Measurements from ENCODE around the gene MT1B. TPM values are rescaled to one million over a fixed set of nuclear protein-coding genes. Genes with fewer than 3 reads are reported as not detected.

MT1B gene
- total and polyA plus RNA-seq, 2 of the 4 experiments (the other 2 are of a cell fraction), result not detected

GRCh38 chr16:56684926-56685590 lies 33.4 kb downstream of the MT1B start:
- DNase-seq, result no peak
- no peak overlapping the region for H3K9ac ChIP-seq (ENCODE audit: low read depth, low read length)
- no peak overlapping the region for H2AFZ ChIP-seq (replicated peaks; ENCODE audit: low read length, poor library complexity)
- H2BK20ac ChIP-seq (ENCODE audit: low read depth, low read length), result no peak overlapping the region
- H3K27ac ChIP-seq (ENCODE audit: insufficient read depth, low read length), result no peak overlapping the region
- H3K79me1 ChIP-seq (ENCODE audit: low read depth in 1 of 2, low read length in 2 of 2), result peaks cover 3% of the 10 kb centered on the region in 2 experiments; a peak in 1 of 4 replicates
- H3K9me1 ChIP-seq (ENCODE audit: insufficient read depth, low read length), result no peaks in the 10 kb centered on the region; the same call in 1 of the 2 replicates
- POLR2A ChIA-PET (ENCODE audit: unreplicated experiment), result no interaction called here
- H4K20me1 ChIP-seq (ENCODE audit: insufficient read depth, low read length), result no peaks in the 10 kb centered on the region
- CTCF ChIA-PET, result no interaction called here
- H3K14ac ChIP-seq (replicated peaks; ENCODE audit: low read depth, low read length), result no peak overlapping the region
- in situ Hi-C loops (cut with MboI; ENCODE audit: low sequenced_read_pairs) (no loop called here), intact Hi-C loops (cut with micrococcal nuclease) (loop anchor here (5.0 kb wide), 2 partner anchors 58 to 78 kb away; partner anchors contain the start of genes MT1E and MT2A), dilution Hi-C loops (cut with HindIII; ENCODE audit: low sequenced_read_pairs, unreplicated experiment) (no loop called here)
- no peak overlapping the region for H4K5ac ChIP-seq (ENCODE audit: low read depth, low read length)
- peaks cover 3% of the 10 kb centered on the region; the same call in 1 of the 2 replicates for H3K9me3 ChIP-seq (ENCODE audit: control insufficient read depth, insufficient read depth, low read length)
- H2BK5ac ChIP-seq (ENCODE audit: low read depth, low read length, poor library complexity, severe bottlenecking), result no peak overlapping the region
- TF ChIP-seq NFE2L2 (IDR thresholded peaks at IDR 0.05; ENCODE audit: low read depth, low read length), result no peak
- no peak for TF ChIP-seq SMC3 (IDR thresholded peaks at IDR 0.05; ENCODE audit: low read depth, low read length)
- TF ChIP-seq POLR2A (IDR thresholded peaks at IDR 0.05; ENCODE audit: low read depth, low read length), result no peak
- no peak for TF ChIP-seq RAD21 (IDR thresholded peaks at IDR 0.05; ENCODE audit: low read length)
- TF ChIP-seq MXI1 (IDR thresholded peaks at IDR 0.05; ENCODE audit: borderline replicate concordance, low read depth, low read length), result no peak
- TF ChIP-seq BHLHE40 (IDR thresholded peaks at IDR 0.05; ENCODE audit: low read depth, low read length), result no peak
- no peak for TF ChIP-seq CHD1 (IDR thresholded peaks at IDR 0.05; ENCODE audit: low read depth, low read length)
- no peak for TF ChIP-seq RCOR1 (IDR thresholded peaks at IDR 0.05; ENCODE audit: insufficient replicate concordance, low read length)
- TF ChIP-seq, protein P1, sequence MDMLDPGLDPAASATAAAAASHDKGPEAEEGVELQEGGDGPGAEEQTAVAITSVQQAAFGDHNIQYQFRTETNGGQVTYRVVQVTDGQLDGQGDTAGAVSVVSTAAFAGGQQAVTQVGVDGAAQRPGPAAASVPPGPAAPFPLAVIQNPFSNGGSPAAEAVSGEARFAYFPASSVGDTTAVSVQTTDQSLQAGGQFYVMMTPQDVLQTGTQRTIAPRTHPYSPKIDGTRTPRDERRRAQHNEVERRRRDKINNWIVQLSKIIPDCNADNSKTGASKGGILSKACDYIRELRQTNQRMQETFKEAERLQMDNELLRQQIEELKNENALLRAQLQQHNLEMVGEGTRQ (IDR thresholded peaks at IDR 0.05; ENCODE audit: low read depth, low read length), result no peak
- TF ChIP-seq, protein P2, sequence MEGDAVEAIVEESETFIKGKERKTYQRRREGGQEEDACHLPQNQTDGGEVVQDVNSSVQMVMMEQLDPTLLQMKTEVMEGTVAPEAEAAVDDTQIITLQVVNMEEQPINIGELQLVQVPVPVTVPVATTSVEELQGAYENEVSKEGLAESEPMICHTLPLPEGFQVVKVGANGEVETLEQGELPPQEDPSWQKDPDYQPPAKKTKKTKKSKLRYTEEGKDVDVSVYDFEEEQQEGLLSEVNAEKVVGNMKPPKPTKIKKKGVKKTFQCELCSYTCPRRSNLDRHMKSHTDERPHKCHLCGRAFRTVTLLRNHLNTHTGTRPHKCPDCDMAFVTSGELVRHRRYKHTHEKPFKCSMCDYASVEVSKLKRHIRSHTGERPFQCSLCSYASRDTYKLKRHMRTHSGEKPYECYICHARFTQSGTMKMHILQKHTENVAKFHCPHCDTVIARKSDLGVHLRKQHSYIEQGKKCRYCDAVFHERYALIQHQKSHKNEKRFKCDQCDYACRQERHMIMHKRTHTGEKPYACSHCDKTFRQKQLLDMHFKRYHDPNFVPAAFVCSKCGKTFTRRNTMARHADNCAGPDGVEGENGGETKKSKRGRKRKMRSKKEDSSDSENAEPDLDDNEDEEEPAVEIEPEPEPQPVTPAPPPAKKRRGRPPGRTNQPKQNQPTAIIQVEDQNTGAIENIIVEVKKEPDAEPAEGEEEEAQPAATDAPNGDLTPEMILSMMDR (conservative IDR thresholded peaks at IDR 0.05; ENCODE audit: low read depth, low read length), result no peak
- TF ChIP-seq CEBPB (IDR thresholded peaks at IDR 0.05; ENCODE audit: low read depth, low read length), result no peak
- TF ChIP-seq, protein P3, sequence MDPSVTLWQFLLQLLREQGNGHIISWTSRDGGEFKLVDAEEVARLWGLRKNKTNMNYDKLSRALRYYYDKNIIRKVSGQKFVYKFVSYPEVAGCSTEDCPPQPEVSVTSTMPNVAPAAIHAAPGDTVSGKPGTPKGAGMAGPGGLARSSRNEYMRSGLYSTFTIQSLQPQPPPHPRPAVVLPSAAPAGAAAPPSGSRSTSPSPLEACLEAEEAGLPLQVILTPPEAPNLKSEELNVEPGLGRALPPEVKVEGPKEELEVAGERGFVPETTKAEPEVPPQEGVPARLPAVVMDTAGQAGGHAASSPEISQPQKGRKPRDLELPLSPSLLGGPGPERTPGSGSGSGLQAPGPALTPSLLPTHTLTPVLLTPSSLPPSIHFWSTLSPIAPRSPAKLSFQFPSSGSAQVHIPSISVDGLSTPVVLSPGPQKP (IDR thresholded peaks at IDR 0.05; ENCODE audit: borderline replicate concordance, low read depth, low read length), result no peak
- no peak for TF ChIP-seq MAZ (IDR thresholded peaks at IDR 0.05; ENCODE audit: borderline replicate concordance, low read depth, low read length)
- TF ChIP-seq MAFK (IDR thresholded peaks at IDR 0.05; ENCODE audit: low read depth, low read length), result no peak
- no peak for TF ChIP-seq FOS (IDR thresholded peaks at IDR 0.05; ENCODE audit: low read depth, low read length)
- TF ChIP-seq RFX5 (IDR thresholded peaks at IDR 0.05; ENCODE audit: low read depth, low read length), result no peak
- H2AK9ac ChIP-seq (replicated peaks; ENCODE audit: low read depth, low read length, poor library complexity), result no peak overlapping the region
- H2BK120ac ChIP-seq (ENCODE audit: low read depth, low read length), result no peak overlapping the region
- H3K18ac ChIP-seq (ENCODE audit: low read depth, low read length), result no peak overlapping the region
- H4K8ac ChIP-seq (ENCODE audit: low read depth in 2 of 2, low read length in 2 of 2), result no peak overlapping the region
- H3K4me3 ChIP-seq (ENCODE audit: insufficient read depth, low read depth, low read length), result no peak overlapping the region
- 100% methylated on average over 1 of the region's 4 CpGs; no CpG with 5 or more reads in 1 of the 2 experiments for WGBS, 2 experiments (ENCODE audit: extremely low coverage in 2 of 2, insufficient read length in 1 of 2)
- no peak overlapping the region for H3K4ac ChIP-seq (ENCODE audit: low read depth, low read length)
- no peaks in the 10 kb centered on the region for H3K27me3 ChIP-seq (ENCODE audit: control insufficient read depth, insufficient read depth, low read length)
- H3K23ac ChIP-seq (ENCODE audit: low read depth, low read length), result no peak overlapping the region
- H3K36me3 ChIP-seq (ENCODE audit: control insufficient read depth, insufficient read depth, low read length), result no peaks in the 10 kb centered on the region; the same call in 1 of the 2 replicates
- BruUV-seq (replicated peaks), result no TSS peak
- ATAC-seq (ENCODE audit: low read depth), result no peak
- no peak overlapping the region for H2AK5ac ChIP-seq (ENCODE audit: low read depth, low read length)
- no peak overlapping the region for H3K4me2 ChIP-seq (ENCODE audit: low read depth, low read length)
- peaks cover 7% of the 10 kb centered on the region; the same call in 1 of the 2 replicates for H3K4me1 ChIP-seq (ENCODE audit: control insufficient read depth, insufficient read depth, low read length)
- H3K56ac ChIP-seq (ENCODE audit: extremely low read depth, insufficient read depth, low read length), result no peak overlapping the region
- no peak overlapping the region for H4K91ac ChIP-seq (ENCODE audit: insufficient read depth, low read depth, low read length)
- no peak overlapping the region for H2BK15ac ChIP-seq (ENCODE audit: low read depth, low read length)

Data from IMR-90 (cell line).